Spleen (tissue), 11 donors: ENCODE results near the gene PCNP. TPM values are rescaled to one million over a fixed set of nuclear protein-coding genes. Genes with fewer than 3 reads are reported as not detected.
"Not testable (repeated sequence)": the region's sequence is repeated elsewhere in the genome, so short reads cannot be mapped to it uniquely, and the experiment has no call there.

Source experiments
- DNase-seq: peaks from one replicate; pipeline ENCODE4 v3.0.0-alpha.2; 2020
- H3K27ac ChIP-seq, 8 donors: fragments of 200-600 bp; sonication (generic) in 7 of 8; 1 replicate in 4 of 8; 2 replicates in 4 of 8; pipeline versions ENCODE4 v1.5.0 to v1.8.0; 2016 to 2021; ENCODE audit warnings: inconsistent platforms in 4 of 8, mild to moderate bottlenecking in 4 of 8, moderate library complexity in 1 of 8
- H3K27me3 ChIP-seq, 7 donors: fragments of 200-600 bp; sonication (generic) in 6 of 7; replicated peaks in 1 of 7; 1 replicate in 4 of 7; 2 replicates in 3 of 7; pipeline versions ENCODE4 v1.5.0 to v1.8.0; 2016 to 2021; ENCODE audit warnings: inconsistent platforms in 3 of 7, mild to moderate bottlenecking in 1 of 7
- H3K36me3 ChIP-seq, 6 donors: fragments of 200-600 bp; sonication (generic) in 5 of 6; 1 replicate in 4 of 6; 2 replicates in 2 of 6; pipeline versions ENCODE4 v1.5.0 to v1.8.0; 2016 to 2021; ENCODE audit warnings: inconsistent platforms in 2 of 6
- H3K4me1 ChIP-seq, 6 donors: fragments of 200-600 bp; sonication (generic) in 5 of 6; 1 replicate in 3 of 6; 2 replicates in 3 of 6; pipeline versions ENCODE4 v1.5.0 to v1.8.0; 2016 to 2021; ENCODE audit warnings: inconsistent platforms in 3 of 6
- H3K4me3 ChIP-seq, 8 donors: fragments of 200-600 bp; sonication (generic) in 7 of 8; 1 replicate in 4 of 8; 2 replicates in 4 of 8; pipeline versions ENCODE4 v1.5.0 to v1.8.0; 2016 to 2021; ENCODE audit warnings: inconsistent platforms in 4 of 8, mild to moderate bottlenecking in 4 of 8, moderate library complexity in 2 of 8
- H3K9me3 ChIP-seq, 8 donors: fragments of 200-600 bp; sonication (generic) in 7 of 8; 1 replicate in 4 of 8; 2 replicates in 4 of 8; pipeline versions ENCODE4 v1.5.0 to v1.8.0; 2016 to 2021; ENCODE audit warnings: inconsistent platforms in 4 of 8
- POLR2A ChIP-seq, 3 donors: fragments of 450-650 bp; IDR thresholded peaks; one replicate each; pipeline ENCODE4 v1.5.1; 2017; ENCODE audit warnings: antibody characterized with exemption in 3 of 3, mild to moderate bottlenecking in 1 of 3
- POLR2AphosphoS5 ChIP-seq, 3 donors: sonication (generic); formaldehyde crosslinking; IDR thresholded peaks; one replicate each; pipeline ENCODE4 v1.5.1; 2017; ENCODE audit warnings: antibody characterized with exemption in 3 of 3
- WGBS, 5 donors: extraction: QIAGEN DNeasy Blood & Tissue Kit in 3 of 5; methylation state at CpG; one replicate each; pipeline versions ENCODE4 v1.1.5 to v1.1.7; 2013 to 2018; 5-methylcytosine and 5-hydroxymethylcytosine counted together
- intact Hi-C: fragments of 100-400 bp; cut with DNase I; formaldehyde crosslinking; loops from one replicate; pipeline ENCODE4 v1.15.0; 2023; ENCODE audit warnings: low total_unique reads
- polyA plus RNA-seq, 3 donors: library from polyadenylated mRNA; stranded (reverse); fragments of 200-250 nt; gene quantifications; one replicate each; pipeline ENCODE4 v1.2.1, GENCODE V29; 2013
- total RNA-seq, 7 donors: library from RNA; depleted of rRNA in 3 of 7; stranded (reverse); fragments of >200 nt in 3 of 7; fragmentation: NEBNext Ultra II Directional in 4 of 7; extraction: Animal tissue kit (Norgen Biotek cat#: 25700) in 4 of 7; gene quantifications; one replicate each; pipeline versions ENCODE4 v1.1.0 to v1.2.1, GENCODE V29; 2016 to 2021
- TF ChIP-seq, protein P1 (sequence below), 11 experiments: fragments of 200-600 bp in 7 of 11; fragments of 450-650 bp in 4 of 11; sonication (generic) in 4 of 11; IDR thresholded peaks in 8 of 11; conservative IDR thresholded peaks in 3 of 11; 1 replicate in 7 of 11; 2 replicates in 4 of 11; pipeline versions ENCODE4 v1.4.0 to v1.8.0; 2016 to 2021; ENCODE audit warnings: antibody characterized with exemption in 11 of 11, inconsistent platforms in 4 of 11, mild to moderate bottlenecking in 1 of 11
- donor health status: healthy with polysubstance abuse.
- donor health status: DM: no; HTN: no; CAD: no; lungs with moderate emphysema.
- donor health status: DM: no; HTN: no; CAD: no.
- donor health status: Bipolar disorder and iron deficiency.
- donor health status: healthy.
- donor health status: DM: no; HTN: no; CAD: no.
- donor health status: DM: yes; HTN: yes; CAD: no.

Gene PCNP
- total and polyA plus RNA-seq, 10 donors: 71.1 to 122 (median 107) TPM

- Histone ChIP-seq H3K27me3 (no peaks in the 10 kb centered on the region), H3K4me3 (no peak overlapping the region), H3K4me1 (peaks cover 0 to 19% (median 3%) of the 10 kb centered on the region in 6 donors), H3K36me3 (peaks cover 0 to 100% (median 68%) of the 10 kb centered on the region in 6 donors), H3K27ac (no peak overlapping the region), H3K9me3 (no peaks in the 10 kb centered on the region)
- WGBS, 5 donors: 44 to 50% (median 44%) methylated on average over 1 of the region's 1 CpG
- TF ChIP-seq POLR2AphosphoS5 (IDR thresholded peaks at IDR 0.05) (no peak), POLR2A (IDR thresholded peaks at IDR 0.05) (no peak)
- TF ChIP-seq, protein P1, sequence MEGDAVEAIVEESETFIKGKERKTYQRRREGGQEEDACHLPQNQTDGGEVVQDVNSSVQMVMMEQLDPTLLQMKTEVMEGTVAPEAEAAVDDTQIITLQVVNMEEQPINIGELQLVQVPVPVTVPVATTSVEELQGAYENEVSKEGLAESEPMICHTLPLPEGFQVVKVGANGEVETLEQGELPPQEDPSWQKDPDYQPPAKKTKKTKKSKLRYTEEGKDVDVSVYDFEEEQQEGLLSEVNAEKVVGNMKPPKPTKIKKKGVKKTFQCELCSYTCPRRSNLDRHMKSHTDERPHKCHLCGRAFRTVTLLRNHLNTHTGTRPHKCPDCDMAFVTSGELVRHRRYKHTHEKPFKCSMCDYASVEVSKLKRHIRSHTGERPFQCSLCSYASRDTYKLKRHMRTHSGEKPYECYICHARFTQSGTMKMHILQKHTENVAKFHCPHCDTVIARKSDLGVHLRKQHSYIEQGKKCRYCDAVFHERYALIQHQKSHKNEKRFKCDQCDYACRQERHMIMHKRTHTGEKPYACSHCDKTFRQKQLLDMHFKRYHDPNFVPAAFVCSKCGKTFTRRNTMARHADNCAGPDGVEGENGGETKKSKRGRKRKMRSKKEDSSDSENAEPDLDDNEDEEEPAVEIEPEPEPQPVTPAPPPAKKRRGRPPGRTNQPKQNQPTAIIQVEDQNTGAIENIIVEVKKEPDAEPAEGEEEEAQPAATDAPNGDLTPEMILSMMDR (IDR thresholded peaks at IDR 0.05 in 8 of 11, conservative IDR thresholded peaks at IDR 0.05 in 3 of 11): no peak
- DNase-seq: no peak
- intact Hi-C loops: loop anchor here (10.0 kb wide), 1 partner anchor 46 kb away; no protein-coding TSS in a partner anchor
These were observed 14.6 kb downstream of the PCNP start for GRCh38 chr3:101588616-101589015.

GRCh38 chr3:101591071-101591470 lies 17.1 kb downstream of the PCNP start:
- TF ChIP-seq, protein P1 (IDR thresholded peaks at IDR 0.05 in 8 of 11, conservative IDR thresholded peaks at IDR 0.05 in 3 of 11): no peak
- TF ChIP-seq POLR2A (IDR thresholded peaks at IDR 0.05) (no peak), POLR2AphosphoS5 (IDR thresholded peaks at IDR 0.05) (no peak)
- intact Hi-C loops: no loop called here
- peaks cover 0 to 100% (median 65%) of the 10 kb centered on the region in 6 donors for H3K36me3 ChIP-seq
- H3K27me3 ChIP-seq: no peaks in the 10 kb centered on the region
- no peak overlapping the region for H3K27ac ChIP-seq
- DNase-seq: no peak
- WGBS, 5 donors: 64 to 70% (median 66%) methylated on average over 3 of the region's 3 CpGs
- H3K4me1 ChIP-seq: peaks cover 0 to 9% (median 2%) of the 10 kb centered on the region in 6 donors
- no peak overlapping the region for H3K4me3 ChIP-seq
- H3K9me3 ChIP-seq: no peaks in the 10 kb centered on the region

- no peak overlapping the region for H3K27ac ChIP-seq
- H3K4me1 ChIP-seq: no peaks in the 10 kb centered on the region
- TF ChIP-seq POLR2AphosphoS5 (IDR thresholded peaks at IDR 0.05) (no peak), POLR2A (IDR thresholded peaks at IDR 0.05) (no peak)
- TF ChIP-seq, protein P1 (IDR thresholded peaks at IDR 0.05 in 8 of 11, conservative IDR thresholded peaks at IDR 0.05 in 3 of 11): no peak
- WGBS, 5 donors: 76 to 95% (median 90%) methylated on average over 3 of the region's 3 CpGs
- H3K27me3 ChIP-seq: no peaks in the 10 kb centered on the region
- H3K36me3 ChIP-seq: no peaks in the 10 kb centered on the region
- no peak overlapping the region for H3K4me3 ChIP-seq
- H3K9me3 ChIP-seq: peaks cover 0 to 7% (median 0%) of the 10 kb centered on the region in 8 donors
- intact Hi-C loops: no loop called here
- DNase-seq: no peak
These were observed 28.8 kb downstream of the PCNP start for GRCh38 chr3:101602731-101603130.

DNA sequence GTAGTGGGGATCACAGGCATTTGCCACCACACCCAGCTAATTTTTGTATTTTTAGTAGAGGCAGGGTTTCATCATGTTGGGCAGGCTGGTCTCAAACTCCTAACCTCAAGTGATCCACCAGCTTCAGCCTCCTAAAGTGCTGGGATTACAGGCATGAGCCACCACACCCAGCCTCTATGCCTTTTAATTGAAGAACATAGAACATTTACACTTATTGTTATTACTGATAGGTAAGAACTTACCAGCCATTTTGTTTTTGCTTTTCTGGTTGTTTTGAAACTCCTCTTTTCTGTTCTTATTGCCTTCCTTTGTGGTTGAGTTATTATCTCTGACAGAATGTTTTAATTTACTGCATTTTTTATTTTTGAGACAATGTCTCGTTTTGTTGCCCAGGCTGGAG lies 29.2 kb downstream of the PCNP start:
- H3K4me3 ChIP-seq: no peak overlapping the region
- intact Hi-C loops: no loop called here
- TF ChIP-seq POLR2A (IDR thresholded peaks at IDR 0.05) (no peak), POLR2AphosphoS5 (IDR thresholded peaks at IDR 0.05) (no peak)
- TF ChIP-seq, protein P1 (IDR thresholded peaks at IDR 0.05 in 8 of 11, conservative IDR thresholded peaks at IDR 0.05 in 3 of 11): no peak
- no peaks in the 10 kb centered on the region for H3K4me1 ChIP-seq
- H3K9me3 ChIP-seq: peaks cover 0 to 7% (median 0%) of the 10 kb centered on the region in 8 donors
- H3K27me3 ChIP-seq: no peaks in the 10 kb centered on the region
- 96 to 100% (median 100%) methylated on average over 1 of the region's 1 CpG for WGBS, 5 donors
- no peaks in the 10 kb centered on the region for H3K36me3 ChIP-seq
- no peak overlapping the region for H3K27ac ChIP-seq
- no peak for DNase-seq

- H3K36me3 ChIP-seq, H3K27me3 ChIP-seq, H3K4me3 ChIP-seq, H3K27ac ChIP-seq, intact Hi-C loops, DNase-seq, H3K9me3 ChIP-seq, H3K4me1 ChIP-seq: not testable (repeated sequence)
- 79 to 84% (median 82%) methylated on average over 10 of the region's 10 CpGs for WGBS, 5 donors
These were observed 31.4 kb downstream of the PCNP start for GRCh38 chr3:101605398-101605797.
